ENCODE data around the gene BOD1L1. TPM values are rescaled to one million over a fixed set of nuclear protein-coding genes. Genes with fewer than 3 reads are reported as not detected.

Gene BOD1L1
- total and polyA plus RNA-seq, 2 donors (not counting 1 experiment from before 2014, with no cell fraction given), result 20.2 to 109 TPM

GRCh38 chr4:13665701-13666660 lies 38.5 kb upstream of the BOD1L1 start:
- Histone ChIP-seq H3K79me2 (ENCODE audit: control insufficient read depth, insufficient read depth, low read length) (no peaks in the 10 kb centered on the region), H2AFZ (ENCODE audit: insufficient read depth, low read depth, low read length, poor library complexity, severe bottlenecking) (no peak overlapping the region), H3K9me3 (ENCODE audit: control extremely low read depth in 1 of 3, control insufficient read depth in 2 of 3, insufficient read depth in 1 of 3, low read length in 2 of 3) (peaks cover 0 to 3% (median 0%) of the 10 kb centered on the region in 3 donors), H3K4me2 (replicated peaks; ENCODE audit: low read depth, low read length, poor library complexity, severe bottlenecking) (no peak overlapping the region), H3K27ac (ENCODE audit: low read length in 2 of 2) (no peak overlapping the region), H4K20me1 (ENCODE audit: control insufficient read depth, insufficient read depth, low read length, poor library complexity, severe bottlenecking) (no peaks in the 10 kb centered on the region), H3K36me3 (replicated peaks in 1 of 2; ENCODE audit: control extremely low read depth in 1 of 2, control insufficient read depth in 1 of 2, extremely low read depth in 1 of 2, insufficient read depth in 2 of 2, low read length in 1 of 2) (no peaks in the 10 kb centered on the region), H3K4me1 (ENCODE audit: control insufficient read depth in 2 of 2, insufficient read depth in 2 of 2, low read length in 2 of 2) (no peaks in the 10 kb centered on the region), H3K4me3 (ENCODE audit: control extremely low read depth in 1 of 5, extremely low read depth in 1 of 5, insufficient read depth in 1 of 5, low read depth in 2 of 5, low read length in 4 of 5) (no peak overlapping the region), H3K9ac (ENCODE audit: low read length) (no peak overlapping the region), H3K27me3 (replicated peaks in 1 of 4; ENCODE audit: control extremely low read depth in 1 of 4, control insufficient read depth in 3 of 4, insufficient read depth in 4 of 4, low read length in 3 of 4) (peaks cover 0 to 8% (median 1%) of the 10 kb centered on the region in 4 experiments)
- intact Hi-C loops (cut with micrococcal nuclease), result no loop called here
- WGBS (ENCODE audit: insufficient coverage), result 73% methylated on average over 3 of the region's 5 CpGs
- no peak overlapping the region for H3K4me3 Mint-ChIP-seq
- ChIA-PET POLR2A (no interaction called here), CTCF (no interaction called here)
- no peak for TF ChIP-seq EZH2 (IDR thresholded peaks at IDR 0.05; ENCODE audit: borderline replicate concordance, insufficient read depth, low read depth, low read length, poor library complexity, severe bottlenecking)
- no peak for TF ChIP-seq CTCF (IDR thresholded peaks at IDR 0.05)
- H3K27me3 Mint-ChIP-seq, result peaks cover 4% of the 10 kb centered on the region
- no peak overlapping the region for H3K27ac Mint-ChIP-seq
- no peak for DNase-seq
- H3K9me3 Mint-ChIP-seq (ENCODE audit: insufficient read depth), result no peaks in the 10 kb centered on the region
- no peak for ATAC-seq (ENCODE audit: low read depth)
- H3K4me1 Mint-ChIP-seq, result no peaks in the 10 kb centered on the region

Measured in B cell (primary cell).